ENCODE results near the gene VKORC1L1.
"Not testable (repeated sequence)": the region's sequence is repeated elsewhere in the genome, so short reads cannot be mapped to it uniquely, and the experiment has no call there.

The VKORC1L1 gene

DNA sequence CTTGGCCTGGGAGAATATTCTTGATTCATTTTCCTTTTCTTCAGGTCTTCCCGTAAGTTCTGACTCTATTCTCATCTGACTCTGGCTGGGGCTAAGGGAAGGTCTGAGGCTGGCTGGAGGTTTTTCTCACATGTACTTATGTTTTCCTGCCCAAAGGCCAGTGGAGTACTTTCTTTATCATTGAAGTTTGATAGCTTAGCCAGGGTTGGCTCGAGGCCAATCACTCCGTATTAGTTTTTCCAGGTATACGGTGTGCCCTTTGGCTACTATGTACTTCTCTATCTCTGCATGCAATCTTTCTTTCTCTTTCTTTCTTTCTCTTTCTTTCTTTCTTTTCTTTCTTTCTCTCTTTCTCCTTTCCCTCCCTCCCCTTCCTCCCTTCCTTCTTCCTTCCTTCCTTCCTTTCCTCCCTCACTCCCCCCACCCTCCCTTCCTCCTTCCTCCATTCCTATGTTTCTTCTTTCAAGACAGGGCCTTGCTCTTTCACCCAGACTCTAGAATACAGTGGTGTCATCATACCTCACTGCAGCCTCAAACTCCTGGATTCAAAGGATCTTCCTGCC, 26.8 kb upstream of the VKORC1L1 start:
- no peak for TF ChIP-seq CTCF (conservative IDR thresholded peaks at IDR 0.05; ENCODE audit: low read depth)
- CTCF ChIA-PET, result no interaction called here
- POLR2A ChIA-PET (ENCODE audit: low non-redundant PET), result no interaction called here
- H3K27ac ChIP-seq, result no peak overlapping the region
- no peak for DNase-seq (ENCODE audit: low spot score)

DNA sequence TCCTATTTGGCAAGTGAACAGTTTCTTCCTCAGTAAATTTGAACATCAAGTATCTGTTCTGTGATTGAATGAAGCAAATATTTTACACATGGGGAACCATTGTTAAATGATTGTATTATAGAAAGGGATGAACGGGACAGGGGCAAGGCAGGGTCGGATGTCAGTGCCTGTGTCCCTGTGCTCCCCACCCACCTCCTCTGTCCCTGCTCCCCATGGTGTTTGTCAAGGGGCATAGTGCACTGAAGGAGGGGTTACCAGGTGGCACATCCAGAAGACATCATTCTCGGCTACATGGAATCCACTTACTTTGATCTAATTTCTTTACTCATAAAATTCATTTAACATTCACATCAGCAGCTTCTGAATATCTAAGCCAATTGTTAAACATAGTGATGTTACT, 19.4 kb upstream of the VKORC1L1 start:
- POLR2A ChIA-PET (ENCODE audit: low non-redundant PET); H3K27ac ChIP-seq; DNase-seq (ENCODE audit: low spot score); CTCF ChIA-PET: not testable (repeated sequence)

- POLR2A ChIA-PET (ENCODE audit: low non-redundant PET); CTCF ChIA-PET; DNase-seq (ENCODE audit: low spot score); H3K27ac ChIP-seq: not testable (repeated sequence)
These were observed 19.0 kb upstream of the VKORC1L1 start for GRCh38 chr7:65853892-65854291.

GRCh38 chr7:65857321-65857894, 15.5 kb upstream of the VKORC1L1 start:
- H3K27ac ChIP-seq; POLR2A ChIA-PET (ENCODE audit: low non-redundant PET); CTCF ChIA-PET; DNase-seq (ENCODE audit: low spot score): not testable (repeated sequence)

GRCh38 chr7:65858660-65859059, 14.2 kb upstream of the VKORC1L1 start:
- DNase-seq (ENCODE audit: low spot score); POLR2A ChIA-PET (ENCODE audit: low non-redundant PET); H3K27ac ChIP-seq; CTCF ChIA-PET: not testable (repeated sequence)

DNA sequence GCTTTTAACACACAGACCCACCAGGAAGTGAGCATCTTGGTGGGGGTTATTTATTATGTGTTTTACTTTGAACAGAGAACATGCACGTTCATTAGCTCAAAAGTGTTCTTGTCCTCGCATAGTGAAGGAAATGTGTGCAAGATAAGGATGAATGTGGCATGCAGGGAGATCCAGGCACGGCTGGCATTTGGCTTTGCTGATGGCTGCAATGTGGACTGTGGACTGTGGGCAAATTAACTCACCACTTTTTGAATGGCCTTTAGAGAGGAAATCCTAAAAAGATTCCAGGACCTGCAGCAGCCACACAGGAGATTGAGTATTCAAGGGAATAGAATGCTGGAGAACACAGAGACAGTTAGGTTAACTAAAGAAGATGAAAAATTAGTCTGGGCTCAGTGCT, 6.6 kb upstream of the VKORC1L1 start:
- POLR2A ChIA-PET (ENCODE audit: low non-redundant PET); CTCF ChIA-PET; H3K27ac ChIP-seq; DNase-seq (ENCODE audit: low spot score): not testable (repeated sequence)

DNA sequence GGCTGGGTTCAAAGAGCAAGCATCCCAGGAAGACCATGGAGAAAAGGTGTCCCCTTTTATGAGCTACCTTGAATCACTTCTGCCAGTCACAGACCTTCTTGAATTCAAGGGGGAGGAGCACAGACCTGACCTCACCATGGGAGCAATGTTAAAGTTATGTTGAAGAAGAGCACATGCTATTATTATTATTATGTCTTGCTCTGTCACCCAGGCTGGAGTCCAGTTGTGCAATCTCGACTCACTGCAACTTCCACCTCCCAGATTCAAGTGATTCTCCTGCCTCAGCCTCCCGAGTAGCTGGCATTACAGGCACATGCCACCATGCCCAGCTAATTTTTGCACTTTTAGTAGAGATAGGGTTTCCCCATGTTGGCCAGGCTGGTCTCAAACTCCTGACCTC, 5.2 kb upstream of the VKORC1L1 start:
- POLR2A ChIA-PET (ENCODE audit: low non-redundant PET); CTCF ChIA-PET; DNase-seq (ENCODE audit: low spot score); H3K27ac ChIP-seq: not testable (repeated sequence)

DNA sequence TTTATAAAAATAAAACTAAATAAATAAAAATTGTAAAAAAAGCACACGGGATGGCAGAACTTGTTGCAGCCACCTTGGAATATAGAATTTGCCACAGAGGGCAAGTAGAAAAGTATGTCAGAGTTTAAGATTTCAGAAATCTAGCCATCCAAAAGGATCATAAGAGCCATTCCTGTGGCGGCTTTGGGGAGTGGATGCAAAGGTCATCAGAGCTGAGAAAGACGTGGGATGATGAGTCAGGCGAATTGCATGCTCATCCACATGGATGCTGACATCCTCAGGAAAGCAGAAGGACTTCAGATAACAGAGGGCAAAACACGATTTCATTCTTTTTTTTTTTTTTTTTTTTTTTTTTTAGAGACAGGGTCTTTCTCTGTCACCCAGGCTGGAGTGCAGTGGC, 3.6 kb upstream of the VKORC1L1 start:
- CTCF ChIA-PET, result interaction anchor here (1.1 kb wide), 1 partner anchor 329 kb away, joined by 3 read pairs; no protein-coding TSS in a partner anchor
- POLR2A ChIA-PET (ENCODE audit: low non-redundant PET); H3K27ac ChIP-seq: not testable (repeated sequence)
- DNase-seq (ENCODE audit: low spot score), result peak; percentile 2

DNA sequence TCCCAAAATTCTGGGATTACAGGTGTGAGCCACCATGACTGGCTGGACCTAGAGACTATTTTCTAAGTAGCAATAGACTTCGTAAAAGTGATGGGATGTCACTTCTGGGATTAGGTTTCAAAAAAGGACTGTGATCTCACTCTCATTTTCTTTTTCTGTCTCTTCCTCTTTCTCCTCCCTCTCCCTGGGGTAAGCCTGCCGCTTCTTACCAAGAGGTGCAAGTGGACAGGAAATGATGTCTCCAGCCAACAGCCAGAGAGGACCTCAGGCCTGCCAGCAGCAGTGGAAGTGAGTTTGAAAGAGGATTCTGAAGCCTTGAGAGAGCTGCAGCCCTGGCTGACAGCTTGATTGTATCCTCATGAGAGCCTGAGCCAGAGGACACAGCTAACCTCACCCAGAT, 1.4 kb upstream of the VKORC1L1 start:
- POLR2A ChIA-PET (ENCODE audit: low non-redundant PET); CTCF ChIA-PET; DNase-seq (ENCODE audit: low spot score); H3K27ac ChIP-seq: not testable (repeated sequence)

- POLR2A ChIA-PET (ENCODE audit: low non-redundant PET); CTCF ChIA-PET; DNase-seq (ENCODE audit: low spot score): not testable (repeated sequence)
- H3K27ac ChIP-seq, result peak overlapping the region; percentile 79
These were observed 814 bp downstream of the VKORC1L1 start for GRCh38 chr7:65873582-65874193.

GRCh38 chr7:65875715-65876114, 2.8 kb downstream of the VKORC1L1 start:
- POLR2A ChIA-PET (ENCODE audit: low non-redundant PET); CTCF ChIA-PET; DNase-seq (ENCODE audit: low spot score): not testable (repeated sequence)
- H3K27ac ChIP-seq, result peak overlapping the region; percentile 28

- DNase-seq (ENCODE audit: low spot score); CTCF ChIA-PET; POLR2A ChIA-PET (ENCODE audit: low non-redundant PET); H3K27ac ChIP-seq: not testable (repeated sequence)
These were observed 6.6 kb downstream of the VKORC1L1 start for GRCh38 chr7:65879292-65880153.

DNA sequence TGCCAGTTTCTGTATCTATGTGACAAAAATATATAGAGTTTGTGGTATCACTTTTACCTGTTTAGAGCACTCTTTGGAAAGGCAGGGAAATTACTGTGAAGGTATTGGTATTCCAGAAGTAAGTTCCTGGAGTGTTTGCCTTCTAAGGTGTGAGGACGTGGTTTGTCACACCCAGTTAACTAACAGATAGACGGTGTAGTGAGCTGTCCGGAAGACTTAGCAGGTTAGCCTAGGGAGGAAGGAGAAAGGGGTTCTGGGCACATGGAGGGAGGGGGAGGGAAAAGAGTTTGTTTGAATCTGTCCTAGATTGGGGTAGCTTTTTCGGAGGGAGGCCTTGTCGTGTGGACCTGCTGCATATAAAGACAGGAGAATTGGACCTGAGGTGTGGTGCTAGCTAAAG, 7.4 kb downstream of the VKORC1L1 start:
- H3K27ac ChIP-seq; DNase-seq (ENCODE audit: low spot score); CTCF ChIA-PET; POLR2A ChIA-PET (ENCODE audit: low non-redundant PET): not testable (repeated sequence)

GRCh38 chr7:65884983-65885382, 12.1 kb downstream of the VKORC1L1 start:
- DNase-seq (ENCODE audit: low spot score); POLR2A ChIA-PET (ENCODE audit: low non-redundant PET); H3K27ac ChIP-seq; CTCF ChIA-PET: not testable (repeated sequence)

DNA sequence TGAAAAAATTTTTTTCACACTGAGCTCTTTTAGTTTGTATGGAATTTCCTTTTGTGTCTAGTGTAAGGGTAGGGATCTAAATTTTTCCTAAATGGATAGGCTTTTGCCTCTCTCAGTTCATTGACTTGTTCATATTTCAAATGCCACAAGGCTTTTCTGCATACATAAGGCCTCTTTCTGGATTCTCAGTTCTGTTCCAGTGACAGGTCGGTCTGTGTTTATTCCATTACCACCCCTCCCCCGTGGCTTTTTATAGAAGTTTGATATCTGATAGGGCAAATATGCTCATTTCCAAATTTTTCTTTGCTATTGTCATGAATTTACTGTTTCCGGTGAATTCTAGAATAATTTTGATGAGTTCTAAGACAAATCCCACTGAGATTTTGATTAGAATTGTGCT, 12.7 kb downstream of the VKORC1L1 start:
- POLR2A ChIA-PET (ENCODE audit: low non-redundant PET); DNase-seq (ENCODE audit: low spot score); H3K27ac ChIP-seq; CTCF ChIA-PET: not testable (repeated sequence)

- H3K27ac ChIP-seq; POLR2A ChIA-PET (ENCODE audit: low non-redundant PET); CTCF ChIA-PET; DNase-seq (ENCODE audit: low spot score): not testable (repeated sequence)
These were observed 15.7 kb downstream of the VKORC1L1 start for GRCh38 chr7:65888434-65889156.
